GM11168 (cell line): ENCODE results near the gene PRRC2A.

ENCODE experiments used
- in situ Hi-C: fragments of 300-500 bp; cut with MboI; formaldehyde crosslinking; loops from one replicate; pipeline ENCODE4 v1.12.0; 2022; ENCODE audit warnings: low sequenced_read_pairs; ENCODE audit not compliant: unreplicated experiment

PRRC2A gene

DNA sequence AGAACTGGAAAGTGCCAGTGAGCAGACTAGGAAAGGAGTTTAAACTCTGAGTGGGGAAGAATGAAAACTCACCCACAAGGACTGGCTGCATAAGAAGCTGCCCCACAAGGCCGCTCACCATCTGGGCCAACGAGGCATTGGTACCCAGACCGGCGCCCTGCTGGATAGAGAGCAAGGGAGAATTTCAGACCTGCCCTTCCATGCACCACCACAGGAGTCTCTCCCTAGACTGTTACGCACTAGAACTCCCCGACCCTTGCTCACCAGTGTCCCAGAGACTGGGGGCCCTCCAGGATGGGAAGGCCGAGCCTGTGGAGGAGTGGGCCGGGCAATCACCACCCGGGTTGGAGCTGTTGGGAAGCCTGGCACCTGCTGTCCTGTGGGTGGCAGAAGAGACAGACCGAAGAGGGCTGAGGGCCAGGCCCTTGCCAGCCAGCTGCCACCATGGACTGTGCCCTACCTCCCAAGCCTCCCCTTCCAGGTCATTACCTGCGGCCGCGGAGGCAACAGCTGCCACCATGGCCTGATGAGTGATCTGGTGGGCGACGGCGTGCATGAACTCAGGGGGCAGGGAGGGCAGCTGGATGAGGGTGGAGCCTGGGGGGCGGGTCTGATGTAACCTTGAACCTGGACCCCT lies 23.4 kb downstream of the PRRC2A start:
- in situ Hi-C loops, result no loop called here

DNA sequence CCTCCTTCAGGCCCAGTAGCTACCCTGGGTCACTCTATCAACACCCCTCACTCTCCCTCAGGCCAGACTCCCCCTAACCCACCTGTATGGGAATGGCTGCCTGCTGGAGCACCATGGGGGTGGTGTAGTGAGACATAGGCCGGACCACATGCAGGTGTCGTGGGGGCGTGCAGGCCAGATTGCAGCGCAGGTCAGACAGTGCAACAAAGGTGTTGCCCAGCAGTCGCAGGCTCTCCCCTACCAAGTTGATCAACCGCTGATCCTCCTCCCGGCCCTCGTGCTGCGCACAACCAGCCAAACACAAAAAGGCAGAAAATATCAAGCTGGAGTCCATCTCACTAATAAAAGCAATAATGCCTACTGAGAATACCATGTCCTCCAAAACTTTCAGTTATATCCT lies 24.8 kb downstream of the PRRC2A start:
- in situ Hi-C loops, result no loop called here

DNA sequence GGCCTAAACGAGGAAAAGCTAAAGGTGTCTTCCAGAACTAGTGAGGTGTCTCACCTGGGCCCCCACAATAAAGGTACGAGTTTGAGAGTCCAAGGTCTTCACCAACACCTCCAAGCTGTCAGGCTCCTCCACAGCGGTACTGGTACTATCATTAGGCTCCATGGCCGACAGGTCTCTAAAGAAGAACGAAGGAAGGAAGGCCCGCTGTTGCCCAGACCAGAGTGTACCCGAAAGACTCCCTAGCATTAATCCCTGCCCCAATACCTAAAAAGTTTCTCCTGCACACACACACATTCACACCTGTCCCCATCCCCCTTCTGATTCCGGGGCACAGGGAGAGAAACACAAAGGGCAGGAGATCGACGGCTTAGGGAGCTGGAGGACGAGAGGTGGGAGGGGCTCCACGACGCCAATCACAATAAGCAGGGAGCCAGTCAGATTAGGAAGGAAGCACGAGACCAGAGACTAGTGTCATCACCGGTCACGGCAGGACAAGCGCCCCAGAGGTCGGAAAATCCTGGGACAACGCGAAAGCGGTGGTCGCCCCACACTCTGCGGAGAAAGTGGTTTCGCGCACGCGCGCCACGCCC lies 31.2 kb downstream of the PRRC2A start:
- in situ Hi-C loops, result no loop called here

DNA sequence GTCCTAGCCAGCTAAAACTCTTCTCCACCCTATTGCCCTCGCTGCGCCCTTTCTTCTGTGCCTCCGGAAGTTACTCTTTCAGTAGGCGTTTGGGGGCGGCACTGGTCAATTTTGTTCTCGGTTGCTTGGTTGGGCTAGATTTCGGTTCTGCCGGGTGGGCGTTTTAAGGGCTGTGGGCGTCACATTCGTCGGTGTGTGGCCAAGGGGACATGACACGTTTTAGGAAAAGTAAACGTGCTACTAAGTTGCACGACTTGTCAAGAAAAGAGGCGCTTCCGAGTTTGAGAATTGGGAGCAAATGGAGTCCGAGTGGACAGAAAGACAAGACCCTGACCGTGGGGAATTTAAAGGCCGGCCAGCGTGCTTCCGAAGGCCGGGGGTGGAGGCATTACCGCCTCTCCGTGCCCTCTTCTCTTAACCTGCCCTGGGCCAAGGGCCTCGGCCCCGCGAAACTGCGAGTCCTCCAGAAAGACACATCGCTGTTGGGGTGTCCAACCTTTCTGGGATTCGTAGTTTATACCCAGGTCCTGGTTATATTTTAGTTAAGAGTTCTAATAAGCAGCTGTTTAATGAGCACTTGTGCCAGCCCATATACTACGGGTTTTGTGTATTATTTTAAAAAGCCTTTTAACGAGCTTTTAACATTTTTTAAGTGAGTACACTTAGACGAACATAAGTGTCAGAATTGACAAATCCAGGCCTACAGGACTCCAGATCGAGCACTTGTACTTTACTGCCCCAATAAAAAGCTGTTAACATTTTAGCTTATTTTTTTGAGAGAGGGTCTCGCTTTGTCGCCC lies 32.6 kb downstream of the PRRC2A start:
- in situ Hi-C loops, result no loop called here

DNA sequence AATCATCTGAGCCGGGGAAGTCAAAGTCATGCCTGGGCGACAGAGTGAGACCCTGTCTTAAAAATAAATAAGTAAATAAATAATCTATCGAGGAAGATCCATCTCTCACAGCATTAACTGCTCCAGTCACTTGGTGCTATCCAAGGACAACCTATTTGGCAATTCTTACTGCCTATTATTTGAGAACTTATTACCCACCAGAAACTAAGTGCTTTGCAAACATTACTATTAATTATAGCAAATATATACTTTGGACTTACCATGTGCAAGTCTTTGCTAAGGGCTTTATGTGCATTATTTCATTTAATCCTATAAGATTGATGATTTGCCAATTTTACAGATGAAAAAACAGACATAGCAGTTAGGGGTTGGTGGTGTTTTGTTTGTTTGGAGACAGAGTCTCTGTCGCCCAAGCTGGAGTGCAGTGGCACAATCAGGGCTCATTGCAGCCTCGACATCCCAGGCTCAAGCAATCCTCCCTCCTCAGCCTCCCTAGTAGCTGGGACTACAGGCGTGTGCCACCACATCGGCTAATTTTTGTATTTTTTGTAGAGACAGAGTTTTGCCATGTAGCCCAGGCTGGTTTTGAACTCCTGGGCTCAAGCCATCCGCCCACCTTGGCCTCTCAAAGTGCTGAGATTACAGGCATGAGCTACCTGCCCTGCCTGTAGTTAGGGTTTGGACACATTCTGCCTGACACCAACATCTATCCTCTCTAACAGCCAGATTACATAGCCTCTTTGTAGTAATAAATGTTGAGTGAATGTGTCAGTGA lies 34.2 kb downstream of the PRRC2A start:
- in situ Hi-C loops, result no loop called here

DNA sequence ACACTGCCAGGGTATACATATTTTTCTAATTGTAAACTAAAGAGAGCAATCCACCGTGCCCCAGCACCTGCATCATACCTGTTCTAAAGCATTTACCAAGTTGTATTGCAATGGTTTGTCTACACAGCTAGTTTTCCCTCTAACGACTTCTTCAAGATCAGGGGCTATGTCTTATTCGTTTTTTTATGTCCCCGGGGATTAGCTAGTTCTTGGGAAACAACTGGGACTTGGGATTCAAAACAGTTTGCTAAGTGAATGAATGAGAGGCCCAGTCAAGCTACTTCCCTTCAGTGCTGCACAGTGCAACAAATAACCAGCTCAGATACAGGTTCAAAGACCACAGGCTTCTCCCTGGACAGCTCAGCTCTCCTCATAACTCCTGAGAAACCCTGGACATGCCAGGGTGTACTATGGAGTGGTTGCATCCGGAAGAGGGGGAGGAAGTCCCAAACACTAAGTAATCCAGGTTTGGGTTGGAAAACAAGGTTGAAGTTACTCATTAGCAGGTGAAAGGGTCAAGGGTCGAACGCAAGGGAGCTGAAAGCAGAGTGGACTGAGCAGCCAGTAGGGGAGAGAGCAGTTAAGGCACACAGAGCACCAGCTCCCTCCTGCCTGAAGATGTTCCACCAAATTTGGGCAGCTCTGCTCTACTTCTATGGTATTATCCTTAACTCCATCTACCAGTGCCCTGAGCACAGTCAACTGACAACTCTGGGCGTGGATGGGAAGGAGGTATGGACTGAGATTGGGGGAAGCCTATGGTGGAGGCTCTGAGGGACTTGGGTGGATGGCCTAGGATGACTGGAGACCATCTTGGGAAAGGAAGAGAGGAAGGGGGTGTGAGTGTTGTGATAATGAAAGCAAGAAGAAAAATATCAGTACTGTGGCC lies 35.1 kb downstream of the PRRC2A start, which contains the start of gene APOM:
Gene APOM, plus strand, starts transcription at position 546 of the 889 bp plus-strand sequence. Its CDS starts 73 bp downstream, at position 619.
- in situ Hi-C loops, result no loop called here

DNA sequence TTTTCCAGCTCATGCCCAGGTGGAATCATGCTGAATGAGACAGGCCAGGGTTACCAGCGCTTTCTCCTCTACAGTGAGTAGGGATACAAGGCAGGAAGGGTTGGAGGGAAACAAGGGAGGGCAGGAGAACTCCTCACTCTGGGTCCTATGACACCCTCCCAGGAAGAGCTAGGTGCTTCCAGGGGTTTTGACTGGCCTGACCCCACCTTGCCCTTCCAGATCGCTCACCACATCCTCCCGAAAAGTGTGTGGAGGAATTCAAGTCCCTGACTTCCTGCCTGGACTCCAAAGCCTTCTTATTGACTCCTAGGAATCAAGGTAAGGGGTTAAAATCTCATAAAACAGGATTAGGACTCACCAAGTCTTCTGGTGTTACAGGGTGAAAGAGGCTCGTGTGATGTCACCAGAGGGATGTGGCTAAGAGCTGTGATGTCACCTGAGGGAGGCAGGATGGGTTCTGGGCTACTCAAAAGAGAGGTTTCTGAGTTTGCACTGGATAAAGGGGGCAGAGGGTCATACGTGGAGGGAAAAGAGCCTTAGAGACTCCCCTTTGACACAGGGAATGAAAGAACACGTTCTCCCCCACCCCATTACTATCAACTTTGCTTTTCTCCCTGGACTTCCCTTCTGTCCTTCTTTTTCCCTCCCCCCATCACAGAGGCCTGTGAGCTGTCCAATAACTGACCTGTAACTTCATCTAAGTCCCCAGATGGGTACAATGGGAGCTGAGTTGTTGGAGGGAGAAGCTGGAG lies 37.1 kb downstream of the PRRC2A start:
- in situ Hi-C loops, result no loop called here

DNA sequence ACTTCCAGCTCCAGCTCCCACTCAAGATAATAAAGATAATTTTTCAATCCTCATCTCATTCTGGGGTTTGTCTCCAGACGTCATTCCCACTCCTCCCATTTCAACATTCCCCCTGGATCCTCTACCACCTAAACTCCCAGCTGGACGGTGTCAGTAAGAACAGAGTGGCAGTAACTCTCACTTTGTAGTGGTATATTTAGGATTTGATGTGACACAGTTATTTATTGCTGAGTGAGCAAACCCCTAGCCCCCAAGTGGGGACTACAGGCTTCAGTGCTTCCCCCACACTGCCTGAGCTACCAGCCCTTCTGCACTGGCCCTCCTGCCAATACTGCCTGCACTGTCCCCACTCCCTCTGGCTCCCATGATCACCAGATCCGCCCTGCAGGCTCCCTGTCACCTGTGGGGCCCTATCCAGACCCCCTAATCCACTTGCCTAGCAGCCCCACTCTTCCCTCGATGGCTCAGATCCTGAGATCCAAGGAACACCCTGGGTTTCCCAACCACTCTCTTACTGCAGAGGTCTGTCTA lies 37.7 kb downstream of the PRRC2A start:
- in situ Hi-C loops, result no loop called here

DNA sequence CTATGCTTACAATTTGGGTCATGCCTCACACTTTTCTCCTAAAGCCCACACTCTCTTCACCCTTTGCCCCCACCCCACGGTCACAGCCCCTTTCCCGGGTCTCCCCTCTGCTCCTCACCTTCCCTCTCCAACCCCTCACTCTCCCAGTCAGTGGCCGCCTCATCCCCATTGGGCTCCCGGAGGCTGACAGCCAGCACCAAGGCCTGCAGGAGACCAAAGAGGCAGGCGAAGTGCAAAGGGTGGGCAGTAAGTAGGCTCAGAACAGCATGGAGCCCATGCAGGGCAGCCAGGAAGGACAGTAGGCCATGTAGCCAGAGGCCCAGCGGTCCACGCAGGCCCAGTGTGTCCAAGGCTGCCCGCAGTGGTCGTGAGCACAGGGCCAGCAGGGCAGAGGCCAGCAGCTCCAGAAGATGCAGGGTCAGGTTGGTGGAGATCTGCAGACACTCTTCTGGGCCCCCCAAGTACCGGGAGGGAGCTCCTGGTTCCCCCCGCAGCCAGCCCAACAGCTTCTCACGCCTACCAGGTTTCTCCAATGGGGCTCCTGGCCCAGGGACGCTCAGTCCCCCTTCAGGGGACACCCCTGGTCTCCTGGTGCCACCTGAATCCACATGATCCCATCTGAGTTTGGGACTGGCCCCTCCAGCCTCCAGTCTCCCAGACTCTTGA lies 38.6 kb downstream of the PRRC2A start:
- in situ Hi-C loops, result no loop called here

DNA sequence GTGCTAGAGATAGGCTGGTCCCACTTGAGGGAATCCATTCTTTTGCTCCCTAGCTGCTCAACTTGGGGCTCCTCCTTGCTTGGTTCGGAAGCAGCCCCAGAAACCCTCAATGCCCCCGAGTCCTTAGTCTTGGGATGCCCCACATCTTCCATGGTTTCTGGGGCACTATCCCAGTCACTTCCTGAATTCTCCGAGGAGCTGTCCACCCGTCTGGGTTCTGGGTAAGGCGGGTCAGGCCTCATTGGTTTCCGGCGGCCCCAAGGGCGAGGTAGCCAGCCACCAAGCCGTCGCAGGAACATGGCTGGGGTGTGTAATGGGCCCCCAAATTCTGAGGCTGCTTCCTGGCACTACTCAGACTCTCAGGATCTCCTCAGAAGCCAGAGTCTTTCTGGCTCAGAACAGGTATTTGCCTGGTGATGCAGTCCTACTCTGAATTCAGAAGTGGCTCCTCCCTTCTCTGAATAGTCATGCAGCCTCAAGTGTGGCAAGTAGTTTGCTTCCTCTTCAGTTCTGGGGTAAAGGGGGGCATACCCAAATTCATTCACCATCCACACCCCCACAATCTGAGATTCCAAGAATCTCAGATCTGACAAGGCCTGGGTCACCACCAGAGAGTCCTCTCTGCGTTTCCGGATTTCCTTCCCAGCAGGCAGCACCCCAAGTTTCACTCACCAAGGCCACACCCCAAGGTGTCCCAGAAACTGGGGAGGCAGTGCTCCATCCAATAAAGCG lies 39.3 kb downstream of the PRRC2A start:
- in situ Hi-C loops, result no loop called here

DNA sequence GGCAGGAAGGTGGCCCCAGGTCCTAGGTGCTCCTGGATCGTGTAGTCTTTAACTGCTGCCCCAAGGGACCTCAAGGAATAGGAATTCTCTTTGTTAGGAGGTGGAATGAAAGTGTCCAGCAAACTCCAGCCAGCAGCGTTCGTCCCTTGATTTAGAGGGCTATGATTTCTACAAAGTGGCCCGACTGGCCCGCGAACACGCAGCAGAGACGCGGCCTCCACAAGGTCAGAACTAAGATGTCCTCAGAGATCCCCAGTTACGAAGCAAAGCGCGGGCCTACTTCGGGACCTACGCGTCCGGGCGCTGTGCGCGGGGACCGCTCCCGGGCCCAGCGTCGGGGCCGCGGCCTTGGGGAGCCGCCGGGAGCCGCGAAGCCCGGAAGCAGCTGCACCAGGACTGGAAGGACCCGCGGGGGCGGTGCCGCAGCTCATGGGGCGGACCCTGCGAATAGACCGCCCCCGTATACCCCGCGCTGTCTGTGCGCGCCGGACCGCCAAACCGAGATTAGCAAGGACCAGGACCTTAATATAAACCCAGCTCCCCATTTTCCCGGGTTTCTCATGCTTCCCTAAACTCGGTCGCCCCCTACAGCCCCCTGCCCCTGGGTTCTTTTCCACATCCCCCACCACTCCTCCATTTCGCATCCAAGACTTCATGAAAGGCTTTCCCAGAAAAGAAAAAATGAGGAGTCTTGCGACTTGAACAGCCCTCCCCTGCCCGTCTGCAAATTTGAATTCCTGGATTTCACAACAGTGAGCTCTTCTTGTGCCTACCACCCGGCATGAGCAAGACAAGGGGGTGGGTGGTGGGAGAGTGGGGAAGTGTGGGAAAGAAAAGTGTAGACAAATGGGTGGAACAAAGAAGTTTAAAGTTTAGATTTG lies 40.1 kb downstream of the PRRC2A start, which contains the start of gene C6orf47:
Gene C6orf47, minus strand, starts transcription at position 398 of the 881 bp plus-strand sequence. CDS start 831 bp downstream, outside the sequence.
- in situ Hi-C loops, result no loop called here

DNA sequence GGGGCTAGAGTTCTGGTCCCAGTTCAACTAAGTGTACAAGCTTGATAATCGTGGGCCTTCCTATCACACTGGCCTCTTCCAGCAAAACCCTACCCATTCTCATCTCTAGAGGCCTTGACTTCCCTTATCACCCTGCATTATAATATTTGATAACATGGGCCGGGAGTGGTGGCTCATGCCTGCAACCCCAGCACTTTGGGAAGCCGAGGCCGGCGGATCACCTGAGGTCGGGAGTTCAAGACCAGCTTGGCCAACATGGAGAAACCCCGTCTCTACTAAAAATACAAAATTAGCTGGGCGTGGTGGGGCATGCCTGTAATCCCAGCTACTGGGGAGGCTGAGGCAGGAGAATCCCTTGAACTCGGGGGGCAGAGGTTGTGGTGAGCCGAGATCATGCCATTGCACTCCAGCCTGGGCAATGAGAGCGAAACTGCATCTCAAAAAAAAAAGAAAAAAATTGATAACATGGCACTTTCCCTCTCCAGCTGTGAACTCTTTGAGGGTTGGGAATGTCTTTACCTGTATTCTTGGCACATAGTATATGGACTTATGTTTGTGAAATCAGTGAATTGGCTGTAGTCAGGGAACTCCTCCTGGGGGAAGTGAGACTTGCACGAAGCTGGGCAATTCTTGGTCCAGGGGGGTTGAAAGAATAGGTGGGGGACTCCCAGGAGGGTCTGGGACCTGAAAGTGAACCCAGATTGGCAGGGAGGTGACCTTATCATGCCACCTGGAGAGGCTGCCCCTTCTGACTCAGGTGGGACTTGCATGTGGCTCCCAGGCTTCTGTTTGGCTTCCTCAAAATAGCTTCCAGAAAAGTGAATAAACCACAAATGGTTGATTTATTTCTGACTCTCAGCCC lies 41.0 kb downstream of the PRRC2A start:
- in situ Hi-C loops, result no loop called here

DNA sequence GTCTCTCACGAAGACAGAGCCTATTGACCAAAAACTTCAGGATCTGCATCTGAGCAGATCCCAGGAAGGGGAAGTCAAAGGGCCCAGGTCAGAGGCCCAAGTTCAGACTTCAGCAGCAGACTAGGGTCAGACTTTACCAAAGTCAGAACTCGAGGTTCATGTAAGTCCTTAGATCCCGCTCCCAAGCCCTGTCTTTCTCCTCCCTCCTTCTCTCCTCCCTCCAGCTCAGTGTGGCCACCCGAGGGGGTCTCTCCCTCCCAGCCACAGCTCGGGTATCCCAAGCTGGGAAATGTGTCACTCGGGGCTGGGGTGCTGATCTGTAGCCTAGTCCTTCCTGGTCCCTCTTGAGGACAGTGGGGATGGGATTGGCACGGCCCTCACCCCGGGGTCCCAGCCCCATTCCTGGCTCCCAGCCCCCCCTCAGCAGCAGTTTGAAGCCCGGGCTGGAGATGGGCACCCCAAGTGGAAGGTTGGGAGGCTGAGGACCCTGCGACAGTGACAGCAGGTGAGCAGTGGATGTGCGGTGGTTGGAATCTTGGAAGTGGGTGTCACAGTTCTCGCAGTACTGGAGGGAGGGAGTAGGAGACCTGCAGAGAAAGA lies 41.7 kb downstream of the PRRC2A start:
- in situ Hi-C loops, result no loop called here

DNA sequence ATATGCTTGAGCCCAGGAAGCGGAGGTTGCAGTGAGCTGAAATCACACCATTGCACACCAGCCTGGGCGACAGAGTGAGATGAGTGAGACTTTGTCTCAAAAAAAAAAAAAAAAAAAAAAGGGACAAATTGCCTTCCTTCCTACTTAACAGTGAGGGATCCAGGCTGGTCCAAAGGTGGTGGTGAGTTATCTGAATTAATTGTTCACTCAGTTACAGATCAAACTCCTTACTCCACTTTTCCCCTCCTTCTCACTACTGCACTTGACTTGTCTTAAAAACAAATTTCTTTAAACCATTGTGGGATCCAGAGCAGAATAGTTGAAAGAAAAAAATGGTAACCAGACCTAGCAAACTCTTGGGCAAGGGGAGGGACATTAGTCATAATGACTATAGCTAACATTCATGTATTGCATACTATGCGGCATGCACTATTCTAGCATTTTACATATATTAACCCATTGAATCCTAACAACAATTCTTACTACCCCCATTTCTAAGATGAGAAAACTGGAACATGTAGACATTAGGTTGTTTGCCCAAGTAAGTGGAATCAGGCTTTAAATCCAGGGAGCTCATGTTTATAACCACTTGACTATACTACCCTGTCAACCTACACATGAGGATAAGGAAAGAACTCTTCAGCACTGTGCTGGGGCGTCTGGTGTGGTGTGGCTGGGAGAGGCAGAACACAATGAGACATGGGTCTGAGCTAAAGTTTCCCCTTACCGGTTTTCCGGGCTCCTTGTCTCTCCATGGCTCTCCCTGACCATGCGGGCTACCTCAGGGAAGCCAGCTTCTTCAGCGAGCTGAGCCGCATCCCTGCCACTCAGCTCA lies 42.8 kb downstream of the PRRC2A start:
- in situ Hi-C loops, result no loop called here
